Heart left ventricle (tissue), 16 donors: ENCODE data around the gene PSMD11. TPM values are rescaled to one million over a fixed set of nuclear protein-coding genes. Genes with fewer than 3 reads are reported as not detected.

ENCODE experiments used
- ATAC-seq, 4 donors: fragments of 200-7000 bp; cut with Tn5 transposase; one replicate each; pipeline ENCODE4 v1.9.1; 2020 to 2022; ENCODE audit warnings: moderate library complexity in 4 of 4, mild to moderate bottlenecking in 3 of 4, moderate number of reproducible peaks in 1 of 4
- DNase-seq, 5 donors: peaks; one replicate each; pipeline ENCODE4 v3.0.0-alpha.2; 2020
- H3K27ac ChIP-seq, 12 donors: fragments of 200-600 bp; sonication (generic) in 4 of 12; one replicate each; pipeline versions ENCODE4 v1.5.0 to v1.8.0; 2016 to 2022; ENCODE audit warnings: mild to moderate bottlenecking in 2 of 12
- H3K27me3 ChIP-seq, 9 donors: fragments of 200-600 bp; sonication (generic) in 2 of 9; one replicate each; pipeline versions ENCODE4 v1.5.1 to v1.8.0; 2016 to 2022; ENCODE audit warnings: mild to moderate bottlenecking in 3 of 9
- H3K36me3 ChIP-seq, 9 donors: fragments of 200-600 bp; sonication (generic) in 2 of 9; one replicate each; pipeline versions ENCODE4 v1.5.0 to v1.8.0; 2018 to 2022; ENCODE audit warnings: mild to moderate bottlenecking in 2 of 9
- H3K4me1 ChIP-seq, 12 donors: fragments of 200-600 bp; sonication (generic) in 4 of 12; one replicate each; pipeline versions ENCODE4 v1.5.0 to v1.8.0; 2016 to 2022; ENCODE audit warnings: mild to moderate bottlenecking in 3 of 12
- H3K4me3 ChIP-seq, 12 donors: fragments of 200-600 bp; sonication (generic) in 4 of 12; one replicate each; pipeline versions ENCODE4 v1.5.0 to v1.8.0; 2017 to 2022; ENCODE audit warnings: mild to moderate bottlenecking in 9 of 12, moderate library complexity in 4 of 12
- H3K9me3 ChIP-seq, 12 donors: fragments of 200-600 bp; sonication (generic) in 4 of 12; one replicate each; pipeline versions ENCODE4 v1.5.0 to v1.8.0; 2016 to 2022; ENCODE audit warnings: mild to moderate bottlenecking in 1 of 12
- POLR2A ChIP-seq, 2 donors: fragments of 450-650 bp; IDR thresholded peaks; one replicate each; pipeline ENCODE4 v1.6.1; 2017; ENCODE audit warnings: antibody characterized with exemption in 2 of 2, mild to moderate bottlenecking in 2 of 2, moderate library complexity in 2 of 2
- WGBS, 4 donors: extraction: QIAGEN DNeasy Blood & Tissue Kit in 2 of 4; methylation state at CpG; one replicate each; pipeline versions ENCODE4 v1.1.5 to v1.1.7; 2013 to 2018; 5-methylcytosine and 5-hydroxymethylcytosine counted together
- intact Hi-C, 10 donors: fragments of 100-400 bp; cut with DNase I; formaldehyde crosslinking; loops; one replicate each; pipeline versions ENCODE4 v1.11.1 to v1.14.2; 2022
- polyA plus RNA-seq, 2 donors: library from polyadenylated mRNA; stranded (reverse); fragments of 200-250 nt; gene quantifications; one replicate each; pipeline ENCODE4 v1.2.3, GENCODE V29; 2013
- total RNA-seq, 9 donors: library from RNA; depleted of rRNA in 2 of 9; stranded (reverse); fragments of >200 nt in 2 of 9; fragmentation: NEBNext Ultra II Directional in 3 of 9; extraction: Animal tissue kit (Norgen Biotek cat#: 25700) in 3 of 9; gene quantifications; one replicate each; pipeline versions ENCODE4 v1.1.0 to v1.2.4, GENCODE V29; 2016 to 2023
- TF ChIP-seq, protein P1 (sequence below), 12 donors: fragments of 200-600 bp; sonication (generic) in 4 of 12; IDR thresholded peaks; one replicate each; pipeline versions ENCODE4 v1.5.0 to v1.8.0; 2018 to 2022; ENCODE audit warnings: antibody characterized with exemption in 12 of 12, mild to moderate bottlenecking in 5 of 12
- donor health status: ischemic (EF 13 %, LVEDD 7.1; RV severe dilation, severe dysfunction).
- donor health status: healthy with polysubstance abuse.
- donor health status: DM: no; HTN: yes; CAD: no.
- donor health status: DM: no; HTN: no; CAD: no.
- donor health status: ischemic (EF 25% LVEDD 6.9; RV normal size, moderate dysfunction).
- donor health status: ischemic (EF 25% LVEDD 5.7; RV mildly dilated, moderate dysfunction).
- donor health status: healthy.
- donor health status: DM: yes; HTN: yes; CAD: no.
- donor health status: ischemic (EF 35%, LVEDD 5.7; RV mildly dilated, moderate dysfunction).
- donor health status: nonischemic (EF 11% LVEDD 7.7; RV severe dilation, severe dysfunction).
- donor health status: DM: yes; HTN: yes; CAD: no.
- donor health status: PGD.
- donor health status: ischemic (EF 29% LVEDD 5.4; RV normal size, mild dysfunction).
- donor health status: nonischemic (EF 23%, LVEDD 6.1; RV moderate dilation, normal function).

The PSMD11 gene
- total and polyA plus RNA-seq, 11 donors = 52.7 to 94.8 (median 72.8) TPM

DNA sequence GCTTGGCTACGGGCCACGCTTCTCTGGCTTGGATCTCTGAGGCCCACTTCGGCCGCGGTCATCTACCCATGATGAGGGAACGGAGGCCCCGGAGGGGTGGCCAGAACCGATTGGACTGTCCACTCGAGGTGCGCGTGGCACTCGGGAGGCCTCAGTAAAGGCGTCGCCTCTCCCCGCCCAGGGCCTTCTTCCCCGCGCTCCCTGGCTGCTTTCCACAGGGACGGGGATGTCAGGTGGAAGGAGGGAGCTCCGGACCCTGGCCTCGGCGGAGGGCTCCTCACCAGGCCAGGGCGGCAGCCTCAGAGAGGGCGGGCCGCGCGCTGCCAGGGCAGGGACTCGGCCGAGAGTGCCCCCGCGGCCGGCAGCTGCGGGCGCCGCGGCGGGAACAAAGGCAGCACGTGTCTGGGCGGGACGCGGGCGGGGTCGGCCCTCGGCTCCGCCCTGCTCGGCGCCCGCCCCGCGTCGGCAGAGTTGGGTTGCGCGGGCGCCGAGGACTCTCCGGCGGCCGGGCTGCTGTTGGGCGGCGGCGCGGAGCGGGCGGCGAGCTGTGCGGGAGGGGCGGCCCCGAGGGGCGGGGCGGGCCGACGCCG, 41.9 kb downstream of the PSMD11 start:
- intact Hi-C loops = loop anchor here in 7 of 10 donors (5.0 to 10.0 kb wide), 7 partner anchors 36 to 266 kb away; no protein-coding TSS in a partner anchor
- DNase-seq (peak; percentile 72 to 87 (median 74)), ATAC-seq (peak; percentile 49 to 83 (median 72))
- Histone ChIP-seq H3K36me3 (peaks cover 0 to 22% (median 17%) of the 10 kb centered on the region in 9 donors), H3K27me3 (no peaks in the 10 kb centered on the region), H3K4me3 (peak overlapping the region in 11 of 12 donors; percentile 22 to 86 (median 62)), H3K4me1 (peaks cover 4 to 44% (median 27%) of the 10 kb centered on the region in 12 donors), H3K9me3 (no peaks in the 10 kb centered on the region), H3K27ac (peak overlapping the region; percentile 42 to 81 (median 73))
- TF ChIP-seq, protein P1, sequence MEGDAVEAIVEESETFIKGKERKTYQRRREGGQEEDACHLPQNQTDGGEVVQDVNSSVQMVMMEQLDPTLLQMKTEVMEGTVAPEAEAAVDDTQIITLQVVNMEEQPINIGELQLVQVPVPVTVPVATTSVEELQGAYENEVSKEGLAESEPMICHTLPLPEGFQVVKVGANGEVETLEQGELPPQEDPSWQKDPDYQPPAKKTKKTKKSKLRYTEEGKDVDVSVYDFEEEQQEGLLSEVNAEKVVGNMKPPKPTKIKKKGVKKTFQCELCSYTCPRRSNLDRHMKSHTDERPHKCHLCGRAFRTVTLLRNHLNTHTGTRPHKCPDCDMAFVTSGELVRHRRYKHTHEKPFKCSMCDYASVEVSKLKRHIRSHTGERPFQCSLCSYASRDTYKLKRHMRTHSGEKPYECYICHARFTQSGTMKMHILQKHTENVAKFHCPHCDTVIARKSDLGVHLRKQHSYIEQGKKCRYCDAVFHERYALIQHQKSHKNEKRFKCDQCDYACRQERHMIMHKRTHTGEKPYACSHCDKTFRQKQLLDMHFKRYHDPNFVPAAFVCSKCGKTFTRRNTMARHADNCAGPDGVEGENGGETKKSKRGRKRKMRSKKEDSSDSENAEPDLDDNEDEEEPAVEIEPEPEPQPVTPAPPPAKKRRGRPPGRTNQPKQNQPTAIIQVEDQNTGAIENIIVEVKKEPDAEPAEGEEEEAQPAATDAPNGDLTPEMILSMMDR (IDR thresholded peaks at IDR 0.05) = no peak
- TF ChIP-seq POLR2A (IDR thresholded peaks at IDR 0.05) = peak in 1 of 2 donors; percentile 26
- WGBS, 4 donors = 3 to 5% (median 4%) methylated on average over 33 to 72 of the region's 72 CpGs

DNA sequence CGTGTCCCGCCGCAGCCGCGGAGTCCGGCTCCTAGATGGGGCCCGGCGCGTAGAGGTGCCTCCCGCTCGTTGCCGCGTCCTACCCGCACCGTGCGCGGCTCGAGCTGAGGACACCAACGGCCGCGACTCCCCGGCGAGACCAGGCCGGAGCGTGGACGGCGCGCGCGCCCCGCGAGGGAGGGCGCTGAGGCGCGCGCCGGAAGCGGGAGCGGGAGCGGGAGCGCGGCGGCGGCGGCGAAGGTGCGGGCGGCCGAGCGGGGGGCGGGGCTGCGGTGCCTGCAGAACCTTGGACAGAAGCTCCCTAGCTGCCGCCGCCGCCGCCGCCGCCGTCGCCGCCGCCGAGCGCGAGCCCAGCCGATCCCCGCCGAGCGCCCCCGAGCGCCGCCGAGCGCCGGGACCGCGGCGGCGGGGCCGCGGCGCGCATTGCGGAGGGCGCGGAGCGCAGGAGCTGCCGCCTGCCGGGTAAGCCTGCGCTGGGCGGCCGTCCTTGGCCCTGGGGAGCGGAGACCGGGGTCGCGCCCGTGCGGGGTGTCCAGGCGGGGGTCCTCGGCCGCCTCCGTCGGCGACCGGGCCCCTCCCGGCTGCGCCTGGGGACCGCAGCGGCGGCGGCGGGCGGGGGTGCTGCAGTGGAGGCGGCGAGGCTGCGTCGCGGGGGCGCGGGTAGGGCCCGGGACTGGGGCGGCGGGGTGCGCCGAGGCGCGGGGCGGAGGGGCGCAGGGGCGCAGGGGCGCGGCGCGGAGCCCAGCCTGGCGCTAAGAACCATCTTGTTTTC, 42.6 kb downstream of the PSMD11 start, which contains the start of gene CDK5R1:
CDK5R1 (plus strand) TSS at position 293 of the 772 bp plus-strand sequence. CDS start 628 bp downstream, outside the sequence.
- Histone ChIP-seq H3K4me1 (peaks cover 4 to 44% (median 27%) of the 10 kb centered on the region in 12 donors), H3K36me3 (peaks cover 0 to 15% (median 10%) of the 10 kb centered on the region in 9 donors), H3K9me3 (no peaks in the 10 kb centered on the region), H3K27ac (peak within 1 kb of the TSS; percentile 42 to 81 (median 73)), H3K27me3 (no peaks in the 10 kb centered on the region), H3K4me3 (peak within 1 kb of the TSS; percentile 27 to 86 (median 60))
- ATAC-seq (peak in 2 of 4 donors; percentile 43 to 54), DNase-seq (peak; percentile 65 to 82 (median 72))
- TF ChIP-seq, protein P1 (IDR thresholded peaks at IDR 0.05) = peak in 1 of 12 donors; percentile 5
- TF ChIP-seq POLR2A (IDR thresholded peaks at IDR 0.05) = no peak
- WGBS, 4 donors = 1 to 2% (median 1%) methylated on average over 28 to 135 of the region's 135 CpGs; no CpG with 5 or more reads in 1 of the 4 donors
- intact Hi-C loops = loop anchor here in 7 of 10 donors (5.0 to 10.0 kb wide), 7 partner anchors 35 to 265 kb away; no protein-coding TSS in a partner anchor

DNA sequence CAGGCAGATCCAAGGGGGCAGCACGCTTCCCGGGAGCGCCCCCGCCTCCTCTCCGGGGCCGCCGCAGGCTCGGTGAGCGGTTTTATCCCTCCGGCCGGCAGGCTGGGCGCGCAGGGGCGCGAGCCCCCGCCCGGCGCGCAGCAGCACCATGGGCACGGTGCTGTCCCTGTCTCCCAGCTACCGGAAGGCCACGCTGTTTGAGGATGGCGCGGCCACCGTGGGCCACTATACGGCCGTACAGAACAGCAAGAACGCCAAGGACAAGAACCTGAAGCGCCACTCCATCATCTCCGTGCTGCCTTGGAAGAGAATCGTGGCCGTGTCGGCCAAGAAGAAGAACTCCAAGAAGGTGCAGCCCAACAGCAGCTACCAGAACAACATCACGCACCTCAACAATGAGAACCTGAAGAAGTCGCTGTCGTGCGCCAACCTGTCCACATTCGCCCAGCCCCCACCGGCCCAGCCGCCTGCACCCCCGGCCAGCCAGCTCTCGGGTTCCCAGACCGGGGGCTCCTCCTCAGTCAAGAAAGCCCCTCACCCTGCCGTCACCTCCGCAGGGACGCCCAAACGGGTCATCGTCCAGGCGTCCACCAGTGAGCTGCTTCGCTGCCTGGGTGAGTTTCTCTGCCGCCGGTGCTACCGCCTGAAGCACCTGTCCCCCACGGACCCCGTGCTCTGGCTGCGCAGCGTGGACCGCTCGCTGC, 43.3 kb downstream of the PSMD11 start:
- peak overlapping the region; percentile 27 to 86 (median 60) for H3K4me3 ChIP-seq
- peaks cover 0 to 8% (median 3%) of the 10 kb centered on the region in 9 donors for H3K36me3 ChIP-seq
- H3K27ac ChIP-seq = peak overlapping the region in 2 of 12 donors; percentile 34 to 41
- intact Hi-C loops = loop anchor here in 7 of 10 donors (5.0 to 10.0 kb wide), 7 partner anchors 35 to 265 kb away; no protein-coding TSS in a partner anchor
- peaks cover 4 to 49% (median 29%) of the 10 kb centered on the region in 12 donors for H3K4me1 ChIP-seq
- TF ChIP-seq, protein P1 (IDR thresholded peaks at IDR 0.05) = no peak
- no peak for TF ChIP-seq POLR2A (IDR thresholded peaks at IDR 0.05)
- ATAC-seq (peak in 1 of 4 donors; percentile 3), DNase-seq (peak in 1 of 5 donors; percentile 34)
- H3K9me3 ChIP-seq = no peaks in the 10 kb centered on the region
- WGBS, 4 donors = 37 to 45% (median 39%) methylated on average over 15 to 59 of the region's 59 CpGs
- H3K27me3 ChIP-seq = no peaks in the 10 kb centered on the region
